Panc1 (cell line): ENCODE data around the gene CNTN4. TPM values are rescaled to one million over a fixed set of nuclear protein-coding genes. Genes with fewer than 3 reads are reported as not detected.

Experiments used
- ATAC-seq: fragments of 200-7000 bp; cut with Tn5 transposase; 2 replicates; pipeline ENCODE4 v1.9.1; 2020; ENCODE audit warnings: mild to moderate bottlenecking, moderate library complexity
- BruUV-seq: library from RNA; stranded (reverse); fragments of 400-500 nt; replicated peaks from 2 replicates; lab custom pipeline; 2021; lab: Mats Ljungman, UMichigan
- CTCF ChIA-PET: fragments of 300-600 bp; sonication (Branson Sonifier 250); formaldehyde crosslinking; loops from one replicate; lab custom pipeline; 2022; ENCODE audit warnings: antibody characterized with exemption; lab: Charles Lee
- POLR2A ChIA-PET: fragments of 300-600 bp; sonication (Branson Sonifier 250); formaldehyde crosslinking; loops from one replicate; lab custom pipeline; 2022; ENCODE audit warnings: antibody characterized with exemption; lab: Charles Lee
- DNase-seq: peaks from one replicate; pipeline ENCODE4 v3.0.0-alpha.2; 2010; ENCODE audit warnings: low read depth, low spot score
- H3K27ac ChIP-seq: 2 replicates; pipeline ENCODE4 v1.5.1; 2011; ENCODE audit warnings: mild to moderate bottlenecking, low read length, inconsistent platforms
- H3K27me3 ChIP-seq: fragments of 200-500 bp; sonication (Bioruptor generic); 2 replicates; pipeline ENCODE4 v1.6.0; 2014; ENCODE audit warnings: low read length, inconsistent platforms; ENCODE audit not compliant: control insufficient read depth, insufficient read depth
- H3K36me3 ChIP-seq: fragments of 200-500 bp; sonication (Bioruptor generic); 2 replicates; pipeline ENCODE4 v1.5.1; 2014; ENCODE audit warnings: inconsistent platforms, mild to moderate bottlenecking, low read length, moderate library complexity; ENCODE audit not compliant: control insufficient read depth, insufficient read depth
- H3K4me1 ChIP-seq: 2 replicates; pipeline ENCODE4 v1.5.1; 2011; ENCODE audit warnings: inconsistent platforms, mild to moderate bottlenecking, low read length, moderate library complexity; ENCODE audit not compliant: control insufficient read depth, insufficient read depth
- H3K4me3 ChIP-seq, 2 experiments: 2 replicates each; pipeline ENCODE4 v1.5.1; 2011 to 2012; ENCODE audit warnings: low read depth in 2 of 2, low read length in 2 of 2, mild to moderate bottlenecking in 2 of 2, inconsistent platforms in 1 of 2, moderate library complexity in 1 of 2
- H3K9me3 ChIP-seq: fragments of 200-500 bp; sonication (Bioruptor generic); 2 replicates; pipeline ENCODE4 v1.5.1; 2014; ENCODE audit warnings: low read depth, mild to moderate bottlenecking, inconsistent platforms, low read length, moderate library complexity; ENCODE audit not compliant: control insufficient read depth, insufficient read depth
- POLR2AphosphoS5 ChIP-seq: IDR thresholded peaks from 2 replicates; pipeline ENCODE4 v1.6.1; 2012; ENCODE audit warnings: mild to moderate bottlenecking, low read depth, low read length, moderate library complexity
- SIN3A ChIP-seq: IDR thresholded peaks from 2 replicates; pipeline ENCODE4 v1.6.1; 2012; ENCODE audit warnings: low read depth, mild to moderate bottlenecking, low read length, moderate library complexity, borderline replicate concordance; ENCODE audit not compliant: insufficient read depth
- TCF7L2 ChIP-seq: IDR thresholded peaks from 2 replicates; pipeline ENCODE4 v1.6.1; 2011; ENCODE audit warnings: mild to moderate bottlenecking, low read depth, low read length, inconsistent platforms
- in situ Hi-C: cut with HindIII; loops from 2 replicates; pipeline ENCODE4 v1.10.0; 2016; ENCODE audit warnings: low sequenced_read_pairs, low pct_unique_long_range_greater_than_20kb
- intact Hi-C: fragments of 100-400 bp; cut with micrococcal nuclease; formaldehyde crosslinking; loops from one replicate; pipeline ENCODE4 v1.10.0; 2022; ENCODE audit not compliant: unreplicated experiment
- total RNA-seq: library from RNA; stranded (reverse); gene quantifications from one replicate; pipeline ENCODE4 v1.2.1, GENCODE V29; 2021; ENCODE audit not compliant: unreplicated experiment
- TF ChIP-seq, protein P1 (sequence below): fragments of 450-650 bp; IDR thresholded peaks from 2 replicates; pipeline ENCODE4 v1.5.1; 2017; ENCODE audit warnings: mild to moderate bottlenecking
- TF ChIP-seq, protein P2 (sequence below), 2 experiments: IDR thresholded peaks; 2 replicates each; pipeline ENCODE4 v1.6.1; 2011 to 2012; ENCODE audit warnings: low read depth in 2 of 2, control low read depth in 1 of 2, low read length in 1 of 2, mild to moderate bottlenecking in 1 of 2, moderate library complexity in 1 of 2; ENCODE audit not compliant: insufficient read depth in 1 of 2

Gene CNTN4
- total RNA-seq, 1 experiment from 2014 or later: not detected

DNA sequence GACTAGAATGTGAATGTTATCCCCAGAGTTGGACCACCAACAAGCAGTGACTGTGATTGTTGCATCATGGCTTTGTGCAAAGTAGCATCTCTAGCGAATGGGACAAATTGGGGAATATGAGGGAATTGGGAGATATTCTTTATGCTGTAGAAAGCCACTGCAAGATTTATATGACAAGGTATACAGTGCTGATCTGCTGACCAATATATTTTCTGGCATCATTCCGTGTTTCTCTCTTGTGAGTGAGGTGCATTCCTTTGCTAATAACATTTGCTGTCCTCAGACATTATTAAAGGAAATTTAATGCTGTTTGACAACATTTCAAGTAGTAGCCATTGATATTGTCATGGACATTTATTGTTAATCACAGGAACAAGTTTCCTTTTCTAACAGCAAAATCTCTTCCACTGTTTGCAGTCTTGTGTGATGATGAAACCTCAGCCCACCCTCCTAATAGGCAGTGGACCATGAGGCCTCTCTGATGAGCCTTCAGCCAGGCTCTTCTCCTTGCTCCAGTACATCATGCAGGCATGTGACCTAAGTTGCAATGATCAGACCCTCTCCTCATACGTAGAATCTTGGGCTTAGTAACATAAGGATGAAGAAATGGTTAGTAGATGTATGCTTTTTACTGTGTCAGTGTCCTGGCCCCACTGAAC is 16.1 kb downstream of the CNTN4 start:
- DNase-seq: no peak
- H3K9me3 ChIP-seq: no peaks in the 10 kb centered on the region
- no peaks in the 10 kb centered on the region for H3K27me3 ChIP-seq
- CTCF ChIA-PET: no interaction called here
- no peaks in the 10 kb centered on the region for H3K4me1 ChIP-seq
- no TSS peak for BruUV-seq
- no peak for ATAC-seq
- POLR2A ChIA-PET: no interaction called here
- no peaks in the 10 kb centered on the region for H3K36me3 ChIP-seq
- H3K27ac ChIP-seq: no peak overlapping the region
- H3K4me3 ChIP-seq: no peak overlapping the region
- in situ Hi-C loops: no loop called here
- TF ChIP-seq, protein P1, sequence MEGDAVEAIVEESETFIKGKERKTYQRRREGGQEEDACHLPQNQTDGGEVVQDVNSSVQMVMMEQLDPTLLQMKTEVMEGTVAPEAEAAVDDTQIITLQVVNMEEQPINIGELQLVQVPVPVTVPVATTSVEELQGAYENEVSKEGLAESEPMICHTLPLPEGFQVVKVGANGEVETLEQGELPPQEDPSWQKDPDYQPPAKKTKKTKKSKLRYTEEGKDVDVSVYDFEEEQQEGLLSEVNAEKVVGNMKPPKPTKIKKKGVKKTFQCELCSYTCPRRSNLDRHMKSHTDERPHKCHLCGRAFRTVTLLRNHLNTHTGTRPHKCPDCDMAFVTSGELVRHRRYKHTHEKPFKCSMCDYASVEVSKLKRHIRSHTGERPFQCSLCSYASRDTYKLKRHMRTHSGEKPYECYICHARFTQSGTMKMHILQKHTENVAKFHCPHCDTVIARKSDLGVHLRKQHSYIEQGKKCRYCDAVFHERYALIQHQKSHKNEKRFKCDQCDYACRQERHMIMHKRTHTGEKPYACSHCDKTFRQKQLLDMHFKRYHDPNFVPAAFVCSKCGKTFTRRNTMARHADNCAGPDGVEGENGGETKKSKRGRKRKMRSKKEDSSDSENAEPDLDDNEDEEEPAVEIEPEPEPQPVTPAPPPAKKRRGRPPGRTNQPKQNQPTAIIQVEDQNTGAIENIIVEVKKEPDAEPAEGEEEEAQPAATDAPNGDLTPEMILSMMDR: no peak
- TF ChIP-seq, protein P2, sequence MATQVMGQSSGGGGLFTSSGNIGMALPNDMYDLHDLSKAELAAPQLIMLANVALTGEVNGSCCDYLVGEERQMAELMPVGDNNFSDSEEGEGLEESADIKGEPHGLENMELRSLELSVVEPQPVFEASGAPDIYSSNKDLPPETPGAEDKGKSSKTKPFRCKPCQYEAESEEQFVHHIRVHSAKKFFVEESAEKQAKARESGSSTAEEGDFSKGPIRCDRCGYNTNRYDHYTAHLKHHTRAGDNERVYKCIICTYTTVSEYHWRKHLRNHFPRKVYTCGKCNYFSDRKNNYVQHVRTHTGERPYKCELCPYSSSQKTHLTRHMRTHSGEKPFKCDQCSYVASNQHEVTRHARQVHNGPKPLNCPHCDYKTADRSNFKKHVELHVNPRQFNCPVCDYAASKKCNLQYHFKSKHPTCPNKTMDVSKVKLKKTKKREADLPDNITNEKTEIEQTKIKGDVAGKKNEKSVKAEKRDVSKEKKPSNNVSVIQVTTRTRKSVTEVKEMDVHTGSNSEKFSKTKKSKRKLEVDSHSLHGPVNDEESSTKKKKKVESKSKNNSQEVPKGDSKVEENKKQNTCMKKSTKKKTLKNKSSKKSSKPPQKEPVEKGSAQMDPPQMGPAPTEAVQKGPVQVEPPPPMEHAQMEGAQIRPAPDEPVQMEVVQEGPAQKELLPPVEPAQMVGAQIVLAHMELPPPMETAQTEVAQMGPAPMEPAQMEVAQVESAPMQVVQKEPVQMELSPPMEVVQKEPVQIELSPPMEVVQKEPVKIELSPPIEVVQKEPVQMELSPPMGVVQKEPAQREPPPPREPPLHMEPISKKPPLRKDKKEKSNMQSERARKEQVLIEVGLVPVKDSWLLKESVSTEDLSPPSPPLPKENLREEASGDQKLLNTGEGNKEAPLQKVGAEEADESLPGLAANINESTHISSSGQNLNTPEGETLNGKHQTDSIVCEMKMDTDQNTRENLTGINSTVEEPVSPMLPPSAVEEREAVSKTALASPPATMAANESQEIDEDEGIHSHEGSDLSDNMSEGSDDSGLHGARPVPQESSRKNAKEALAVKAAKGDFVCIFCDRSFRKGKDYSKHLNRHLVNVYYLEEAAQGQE (IDR thresholded peaks at IDR 0.05; ENCODE audit: insufficient read depth in 1 of 2, low read depth in 2 of 2, low read length in 1 of 2): no peak
- no peak for TF ChIP-seq SIN3A
- no peak for TF ChIP-seq POLR2AphosphoS5
- no peak for TF ChIP-seq TCF7L2
- intact Hi-C loops: no loop called here

DNA sequence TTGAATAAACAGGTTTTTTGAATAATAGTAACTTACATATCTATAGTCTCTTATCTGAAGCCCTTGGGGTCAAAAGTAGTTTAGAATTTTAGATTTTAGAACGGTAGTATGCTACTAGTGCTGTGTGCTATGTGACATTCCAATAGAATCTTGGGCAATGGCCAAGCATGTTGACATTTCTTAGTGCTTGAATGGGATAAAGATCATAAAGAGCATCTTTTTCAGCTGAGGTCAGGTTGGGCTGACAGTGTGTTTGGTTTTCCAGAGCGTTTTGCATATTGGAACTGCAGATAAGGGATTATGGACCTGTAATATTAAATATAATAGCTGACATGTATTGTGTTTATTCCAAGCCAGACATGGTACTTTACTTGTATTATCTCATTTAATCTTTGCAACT is 32.1 kb downstream of the CNTN4 start:
- Histone ChIP-seq H3K4me1 (no peaks in the 10 kb centered on the region), H3K9me3 (no peaks in the 10 kb centered on the region), H3K27ac (no peak overlapping the region), H3K36me3 (no peaks in the 10 kb centered on the region), H3K27me3 (no peaks in the 10 kb centered on the region), H3K4me3 (no peak overlapping the region)
- intact Hi-C loops (no loop called here), in situ Hi-C loops (no loop called here)
- BruUV-seq: no TSS peak
- no peak for ATAC-seq
- ChIA-PET POLR2A (no interaction called here), CTCF (no interaction called here)
- no peak for DNase-seq
- TF ChIP-seq, protein P2 (IDR thresholded peaks at IDR 0.05; ENCODE audit: insufficient read depth in 1 of 2, low read depth in 2 of 2, low read length in 1 of 2): no peak
- no peak for TF ChIP-seq POLR2AphosphoS5
- no peak for TF ChIP-seq TCF7L2
- TF ChIP-seq SIN3A: no peak
- TF ChIP-seq, protein P1: no peak
